Prostate gland (tissue), 2 donors: Measurements from ENCODE around the gene NINL. TPM values are rescaled to one million over a fixed set of nuclear protein-coding genes. Genes with fewer than 3 reads are reported as not detected.

Experiments used
- DNase-seq: peaks from one replicate; pipeline ENCODE4 v3.0.0-alpha.2; 2019; ENCODE audit warnings: low spot score
- H3K27ac ChIP-seq, 2 donors: fragments of 200-600 bp; sonication (generic); 2 replicates each; pipeline ENCODE4 v1.5.1; 2017 to 2019
- H3K27me3 ChIP-seq: fragments of 200-600 bp; sonication (generic); replicated peaks from 2 replicates; pipeline ENCODE4 v1.5.1; 2019; ENCODE audit not compliant: insufficient read depth
- H3K36me3 ChIP-seq, 2 donors: fragments of 200-600 bp; sonication (generic); 1 replicate in 1 of 2; 2 replicates in 1 of 2; pipeline versions ENCODE4 v1.5.1 to v1.8.1; 2017 to 2019
- H3K4me1 ChIP-seq: fragments of 200-600 bp; sonication (generic); replicated peaks from 2 replicates; pipeline ENCODE4 v1.5.1; 2019
- H3K4me3 ChIP-seq, 2 donors: fragments of 200-600 bp; sonication (generic); 2 replicates each; pipeline ENCODE4 v1.5.1; 2017 to 2019
- H3K9me3 ChIP-seq: fragments of 200-600 bp; sonication (generic); 2 replicates; pipeline ENCODE4 v1.5.1; 2017
- CTCF ChIP-seq, 4 experiments: fragments of 200-600 bp in 2 of 4; fragments of 450-650 bp in 2 of 4; sonication (generic) in 2 of 4; IDR thresholded peaks; 1 replicate in 3 of 4; 2 replicates in 1 of 4; pipeline ENCODE4 v1.5.1; 2016 to 2019; ENCODE audit warnings: antibody characterized with exemption in 4 of 4, mild to moderate bottlenecking in 2 of 4, moderate library complexity in 2 of 4
- POLR2A ChIP-seq: fragments of 450-650 bp; IDR thresholded peaks from one replicate; pipeline ENCODE4 v1.6.1; 2016; ENCODE audit warnings: antibody characterized with exemption, mild to moderate bottlenecking
- POLR2AphosphoS5 ChIP-seq: sonication (generic); formaldehyde crosslinking; IDR thresholded peaks from one replicate; pipeline ENCODE4 v1.6.1; 2017; ENCODE audit warnings: antibody characterized with exemption
- WGBS: methylation state at CpG from one replicate; pipeline ENCODE4 v1.1.5; 2018; 5-methylcytosine and 5-hydroxymethylcytosine counted together
- intact Hi-C: fragments of 100-400 bp; cut with DNase I; formaldehyde crosslinking; loops from one replicate; pipeline ENCODE4 v1.14.2; 2022
- total RNA-seq, 2 donors: library from RNA; depleted of rRNA; stranded (reverse); fragments of >200 nt; gene quantifications; one replicate each; pipeline ENCODE4 v1.1.0, GENCODE V29; 2016

Gene NINL
- total RNA-seq, 2 donors from 2014 or later, result 16.3 to 31.1 TPM

- no peak for DNase-seq
- WGBS, result 97% methylated on average over 2 of the region's 2 CpGs
- Histone ChIP-seq H3K9me3 (no peaks in the 10 kb centered on the region), H3K4me1 (no peaks in the 10 kb centered on the region), H3K27me3 (no peaks in the 10 kb centered on the region), H3K36me3 (no peaks in the 10 kb centered on the region), H3K27ac (no peak overlapping the region), H3K4me3 (no peak overlapping the region)
- TF ChIP-seq POLR2A (no peak), CTCF (IDR thresholded peaks at IDR 0.05) (no peak), POLR2AphosphoS5 (no peak)
- intact Hi-C loops, result no loop called here
Observed at GRCh38 chr20:25521382-25521781, 63.9 kb downstream of the NINL start.

- no peak for TF ChIP-seq CTCF (IDR thresholded peaks at IDR 0.05)
- TF ChIP-seq POLR2A, result no peak
- no peak for TF ChIP-seq POLR2AphosphoS5
- H3K27ac ChIP-seq, result no peak overlapping the region
- H3K4me1 ChIP-seq, result no peaks in the 10 kb centered on the region
- H3K36me3 ChIP-seq, result no peaks in the 10 kb centered on the region
- no peaks in the 10 kb centered on the region for H3K9me3 ChIP-seq
- WGBS, result 95% methylated on average over 3 of the region's 3 CpGs
- H3K4me3 ChIP-seq, result no peak overlapping the region
- intact Hi-C loops, result no loop called here
- DNase-seq, result no peak
- H3K27me3 ChIP-seq, result no peaks in the 10 kb centered on the region
Observed at GRCh38 chr20:25517124-25517523, 68.2 kb downstream of the NINL start.

GRCh38 chr20:25514747-25515340, 70.5 kb downstream of the NINL start:
- 96% methylated on average over 2 of the region's 2 CpGs for WGBS
- Histone ChIP-seq H3K4me1 (no peaks in the 10 kb centered on the region), H3K4me3 (no peak overlapping the region), H3K27me3 (no peaks in the 10 kb centered on the region), H3K9me3 (no peaks in the 10 kb centered on the region), H3K27ac (no peak overlapping the region), H3K36me3 (peaks cover 4 to 5% of the 10 kb centered on the region in 2 donors)
- TF ChIP-seq POLR2A (no peak), POLR2AphosphoS5 (no peak), CTCF (IDR thresholded peaks at IDR 0.05) (no peak)
- intact Hi-C loops, result no loop called here
- DNase-seq, result no peak

GRCh38 chr20:25514195-25514594, 71.1 kb downstream of the NINL start:
- intact Hi-C loops, result no loop called here
- H3K27me3 ChIP-seq, result no peaks in the 10 kb centered on the region
- WGBS, result 94% methylated on average over 2 of the region's 2 CpGs
- H3K27ac ChIP-seq, result no peak overlapping the region
- H3K9me3 ChIP-seq, result no peaks in the 10 kb centered on the region
- H3K36me3 ChIP-seq, result peaks cover 5 to 6% of the 10 kb centered on the region in 2 donors
- no peaks in the 10 kb centered on the region for H3K4me1 ChIP-seq
- H3K4me3 ChIP-seq, result no peak overlapping the region
- no peak for DNase-seq
- TF ChIP-seq POLR2AphosphoS5 (no peak), CTCF (IDR thresholded peaks at IDR 0.05) (no peak), POLR2A (no peak)

- H3K4me3 ChIP-seq, result no peak overlapping the region
- DNase-seq, result no peak
- intact Hi-C loops, result no loop called here
- H3K36me3 ChIP-seq, result peaks cover 5 to 6% of the 10 kb centered on the region in 2 donors
- no peaks in the 10 kb centered on the region for H3K27me3 ChIP-seq
- no peak overlapping the region for H3K27ac ChIP-seq
- no peaks in the 10 kb centered on the region for H3K9me3 ChIP-seq
- TF ChIP-seq CTCF (IDR thresholded peaks at IDR 0.05) (no peak), POLR2A (no peak), POLR2AphosphoS5 (no peak)
- H3K4me1 ChIP-seq, result no peaks in the 10 kb centered on the region
- WGBS, result 95% methylated on average over 12 of the region's 12 CpGs
Observed at GRCh38 chr20:25512709-25513108, 72.6 kb downstream of the NINL start.
